ENCODE results near the gene PON3.

PON3 gene

DNA sequence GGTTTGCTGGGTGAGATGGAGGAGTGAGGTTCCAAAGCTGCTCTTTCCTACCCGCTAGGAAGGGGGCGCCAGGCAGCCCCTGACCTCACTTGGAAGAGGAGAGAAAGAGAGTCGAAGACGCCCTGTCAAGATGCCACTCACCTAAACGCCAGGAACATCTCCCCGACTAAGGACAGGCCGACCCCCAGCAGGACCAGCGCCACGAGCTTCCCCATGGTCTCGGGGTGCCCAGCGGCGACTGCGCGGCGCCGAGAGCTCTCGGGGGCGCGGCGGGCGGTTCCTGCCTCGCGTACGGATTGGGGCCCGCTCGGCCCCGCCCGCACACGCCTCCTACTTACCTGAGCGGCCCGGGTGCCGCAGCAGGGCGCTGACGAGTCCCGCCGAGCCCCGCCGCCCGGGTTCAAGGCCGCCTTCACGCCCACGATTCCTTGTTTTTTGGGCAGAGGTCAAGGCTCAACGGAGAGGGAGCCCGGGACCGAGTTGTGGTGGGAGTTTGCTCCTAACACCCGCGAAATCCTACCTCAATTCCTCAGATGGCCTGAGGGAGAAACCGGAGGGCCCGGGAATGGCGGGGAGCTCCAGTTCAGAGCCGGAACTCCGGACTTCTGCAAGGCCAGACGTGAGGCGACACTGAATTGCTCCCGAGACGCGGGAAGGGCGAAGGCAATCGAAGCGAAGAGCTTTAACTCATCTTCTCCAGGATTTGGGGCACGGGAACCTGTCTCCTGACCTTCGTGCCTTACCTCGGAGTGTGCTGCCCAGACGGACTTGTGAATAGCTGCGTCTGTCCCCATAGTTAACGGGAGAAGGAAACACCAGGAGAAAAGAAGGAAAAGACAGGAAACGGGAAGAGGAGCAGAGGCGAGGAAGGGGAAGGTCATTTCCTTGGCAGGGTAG, at the start of gene PON3:
Gene PON3, minus strand, starts transcription at position 240 of the 897 bp plus-strand sequence. Its CDS starts 25 bp downstream, at position 215.
- no peak for DNase-seq (ENCODE audit: low read depth)

DNA sequence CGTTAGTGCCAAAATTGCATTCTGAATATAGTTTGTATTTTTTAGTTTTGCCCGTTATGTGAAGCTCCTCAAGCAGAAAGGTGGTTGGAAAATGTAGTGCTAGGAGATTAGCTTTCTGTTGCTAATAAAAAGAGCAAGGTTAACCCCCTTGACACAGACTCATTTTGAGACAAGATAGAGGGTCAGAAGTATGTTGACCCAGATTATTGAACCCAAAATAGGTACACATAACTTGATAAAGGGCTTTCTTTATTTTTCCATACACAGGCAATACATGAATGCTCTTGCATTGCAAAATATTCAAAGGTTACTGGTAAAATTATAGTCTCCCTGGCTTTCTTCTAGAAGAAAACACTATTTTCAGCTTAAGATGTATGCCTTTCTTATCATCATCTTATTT, 48.6 kb upstream of the PON3 start:
- no peak for DNase-seq (ENCODE audit: low read depth)

DNA sequence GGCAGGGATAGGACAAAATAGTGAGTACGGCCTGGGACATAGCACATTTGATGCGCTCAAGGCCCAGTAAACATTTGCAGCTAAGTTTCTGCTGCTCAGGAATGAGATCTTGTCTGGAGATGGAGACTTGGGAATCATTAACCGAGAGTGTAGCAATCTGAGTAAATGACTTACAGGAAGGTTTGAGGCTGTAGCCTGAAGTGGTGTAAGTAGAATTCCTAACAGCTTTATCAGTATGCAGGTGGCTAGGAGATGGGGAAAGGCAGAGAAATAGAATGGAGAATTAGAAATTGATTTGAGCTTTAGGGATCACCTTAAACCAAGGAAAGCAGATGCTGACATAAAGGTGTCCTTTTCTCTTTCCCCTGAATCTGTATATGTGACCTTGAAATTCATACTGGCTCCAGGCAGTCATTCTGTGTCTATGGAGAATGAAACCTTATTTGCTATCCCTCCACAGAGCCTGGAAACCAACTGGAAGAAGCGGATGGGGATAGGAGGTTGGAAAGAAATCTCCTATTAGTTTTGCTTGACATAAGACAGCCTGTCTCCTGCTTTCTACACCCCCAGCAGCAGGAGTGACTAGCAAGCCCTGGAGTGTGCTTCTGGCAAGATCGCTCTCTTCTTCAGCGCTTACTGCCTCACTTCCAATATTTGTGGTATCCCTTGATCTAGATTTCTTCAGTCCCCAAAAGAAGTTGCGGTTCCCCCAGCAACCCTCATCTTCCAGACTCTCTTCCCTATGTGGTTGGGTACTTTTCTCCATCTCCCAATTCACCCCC, 45.1 kb upstream of the PON3 start:
- DNase-seq (ENCODE audit: low read depth) = no peak

DNA sequence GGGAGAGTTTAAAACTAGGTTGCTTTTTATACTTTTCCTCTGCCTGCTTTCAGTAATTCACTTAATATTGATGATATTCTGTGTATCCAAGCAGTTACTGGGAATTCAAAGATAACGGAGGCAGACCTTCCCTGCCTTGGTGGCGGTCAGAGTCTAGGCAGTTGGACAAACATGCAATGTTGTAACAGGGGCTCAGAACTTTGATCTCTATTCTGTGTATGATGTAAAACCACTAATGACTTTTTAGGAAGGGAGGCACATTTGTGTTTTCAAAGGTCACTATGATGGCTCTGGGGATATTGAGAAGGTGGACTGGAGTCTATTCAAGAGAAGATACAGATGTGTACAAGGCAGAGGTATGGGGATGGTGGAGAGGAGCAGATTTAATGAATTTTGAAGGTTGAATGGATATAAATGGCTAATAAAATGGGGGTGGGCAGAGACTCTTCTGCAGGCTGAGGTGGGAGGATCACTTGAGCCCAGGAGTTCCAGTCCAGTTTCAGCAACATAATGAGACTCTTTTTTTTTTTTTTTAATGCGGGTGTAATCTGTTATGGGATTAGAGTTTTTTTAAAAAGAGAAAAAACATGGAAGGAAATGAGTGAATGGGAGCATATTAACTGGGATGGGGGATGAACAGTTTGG, 44.3 kb upstream of the PON3 start:
- no peak for DNase-seq (ENCODE audit: low read depth)

DNA sequence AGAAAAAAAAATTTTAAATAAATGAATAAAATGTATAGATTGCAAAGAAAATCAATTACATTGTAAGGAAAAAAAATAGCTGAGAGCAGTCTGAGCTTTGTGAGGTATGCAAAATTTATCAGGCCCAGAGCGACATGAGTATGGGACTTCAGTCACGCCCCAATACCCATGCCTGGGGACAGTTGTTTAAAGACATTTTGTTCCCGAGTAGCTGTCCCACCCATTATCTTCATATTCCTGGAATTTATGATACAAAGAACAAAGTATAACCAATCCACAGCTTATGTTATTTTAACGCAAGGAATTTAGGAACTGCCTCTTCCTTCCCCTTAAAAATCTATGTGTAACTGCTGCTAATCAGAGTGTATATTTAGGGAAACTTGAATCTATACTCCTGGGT, 40.2 kb upstream of the PON3 start:
- DNase-seq (ENCODE audit: low read depth) = no peak

DNA sequence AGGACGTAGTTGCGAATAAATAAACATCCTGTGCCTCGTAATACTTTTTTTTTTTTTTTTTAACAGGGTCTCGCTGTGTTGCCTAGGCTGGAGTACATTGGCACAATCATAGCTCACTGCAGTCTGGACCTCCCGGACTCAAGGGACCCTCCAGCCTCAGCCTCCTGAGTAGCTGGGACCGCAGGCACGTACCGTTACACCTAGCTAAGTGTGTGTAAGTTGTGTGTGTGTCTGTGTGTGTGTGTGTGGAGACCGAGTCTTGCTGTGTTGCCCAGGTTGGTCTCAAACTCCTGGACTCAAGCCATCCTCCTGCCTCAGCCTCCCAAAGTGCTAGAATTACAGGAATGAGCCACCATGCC, 39.2 kb upstream of the PON3 start:
- DNase-seq (ENCODE audit: low read depth) = no peak

DNA sequence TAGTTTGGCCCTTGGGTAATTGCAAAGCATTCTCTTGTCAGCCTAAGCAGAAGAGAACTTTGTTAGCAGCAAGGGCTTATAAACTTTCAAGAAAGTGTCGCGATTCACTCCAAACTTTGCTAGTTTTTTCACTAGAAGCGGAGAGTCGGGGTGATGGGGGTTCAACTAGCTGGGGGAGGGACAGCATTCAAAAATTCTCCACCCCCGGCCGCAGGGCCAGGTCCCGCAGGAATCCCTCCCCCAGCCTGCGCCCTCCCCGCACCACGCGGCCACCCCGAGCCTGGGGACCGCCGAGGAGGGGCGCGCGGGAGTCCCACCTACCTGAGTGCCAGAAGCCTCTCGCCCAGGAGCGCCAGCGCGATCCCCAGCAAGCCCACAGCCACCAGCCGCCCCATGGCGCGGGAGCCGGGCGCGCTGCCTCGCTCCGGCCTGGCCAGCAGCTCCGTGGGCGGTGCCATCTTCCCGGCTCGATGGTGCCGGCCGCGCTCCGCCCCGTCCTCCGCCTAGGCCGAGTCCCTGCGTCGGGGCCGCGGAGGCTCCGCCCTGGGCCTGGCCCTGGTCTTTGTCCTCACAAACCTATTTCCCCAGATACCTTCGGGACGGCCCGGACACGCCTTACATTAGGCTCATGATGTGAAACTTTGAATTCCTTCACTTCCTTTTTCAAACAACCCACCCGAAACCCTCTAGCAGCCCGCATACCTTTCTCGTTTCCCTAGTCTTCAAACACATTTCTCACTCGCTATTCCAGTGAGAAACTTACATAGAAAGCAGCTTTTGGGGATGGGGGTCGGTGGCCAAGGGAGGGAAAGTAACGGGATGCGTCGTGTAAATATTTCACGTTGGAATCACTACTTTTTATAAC, 38.6 kb upstream of the PON3 start, which contains the start of gene PON2:
Gene PON2, minus strand, starts transcription at position 472 of the 865 bp plus-strand sequence. Its CDS starts 77 bp downstream, at position 395.
- peak; percentile 56 for DNase-seq (ENCODE audit: low read depth)

DNA sequence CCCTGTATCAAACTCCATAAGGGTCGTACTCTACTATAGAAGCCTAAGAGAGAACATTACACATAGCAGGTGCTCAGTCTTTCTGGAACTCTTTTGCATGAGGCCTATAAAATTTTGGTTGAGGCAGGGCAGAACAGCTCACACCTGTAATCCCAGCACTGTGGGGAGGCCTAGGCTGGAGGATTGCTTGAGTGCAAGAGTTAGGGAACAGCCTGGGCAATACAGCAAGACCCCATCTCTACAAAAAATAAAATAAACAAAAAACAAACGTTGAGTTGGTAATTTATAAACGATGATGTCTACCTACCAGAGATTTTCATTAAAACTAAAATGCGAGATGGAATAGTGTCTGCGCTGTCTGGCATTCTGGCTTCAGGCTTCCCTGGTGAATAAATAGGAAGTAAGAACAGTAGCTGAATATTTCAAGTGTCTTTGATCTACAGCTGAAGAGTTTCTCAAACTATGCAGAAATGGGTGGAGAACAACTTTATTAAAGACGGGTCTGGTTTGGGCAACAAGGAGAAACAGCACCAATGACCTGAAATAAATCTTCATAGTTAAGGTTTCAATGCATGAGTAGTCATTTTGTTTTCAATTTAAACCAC, 37.9 kb upstream of the PON3 start:
- no peak for DNase-seq (ENCODE audit: low read depth)

DNA sequence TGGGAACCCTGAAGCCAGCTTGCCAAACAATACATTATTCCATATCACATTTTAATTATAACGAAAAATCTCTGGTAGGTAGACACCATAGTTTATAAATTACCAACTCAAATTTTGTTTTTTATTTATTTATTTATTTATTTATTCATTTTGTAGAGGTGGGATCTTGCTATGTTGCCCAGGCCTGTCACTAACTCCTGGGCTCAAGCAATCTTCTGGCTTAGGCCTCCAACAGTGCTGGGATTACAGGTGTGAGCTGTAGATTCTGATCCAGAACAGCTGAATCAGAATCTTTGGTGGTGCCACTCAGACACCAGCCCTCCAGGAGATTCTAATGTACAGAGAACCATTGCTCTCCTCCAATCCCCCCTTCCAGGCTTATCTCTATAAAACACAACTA, 37.0 kb upstream of the PON3 start:
- DNase-seq (ENCODE audit: low read depth) = no peak

DNA sequence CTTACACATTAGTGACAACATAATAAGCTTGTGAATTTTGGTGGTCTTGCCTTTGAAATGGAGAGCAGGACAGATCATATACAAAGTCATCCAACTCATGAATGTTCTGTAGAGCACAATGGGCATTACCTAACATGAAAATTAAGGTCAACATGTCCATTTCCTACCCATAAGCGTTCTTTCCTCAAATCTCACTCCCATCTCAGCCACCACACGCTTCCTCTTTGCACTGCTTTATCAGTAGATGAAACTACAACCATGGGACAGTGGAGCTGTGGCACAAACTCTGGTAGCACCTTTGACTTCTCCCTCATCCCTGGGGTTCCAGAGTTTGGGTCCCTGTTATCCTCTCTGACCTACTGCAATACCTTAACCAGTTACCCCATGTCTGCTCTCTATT, 36.4 kb upstream of the PON3 start:
- DNase-seq (ENCODE audit: low read depth) = no peak

DNA sequence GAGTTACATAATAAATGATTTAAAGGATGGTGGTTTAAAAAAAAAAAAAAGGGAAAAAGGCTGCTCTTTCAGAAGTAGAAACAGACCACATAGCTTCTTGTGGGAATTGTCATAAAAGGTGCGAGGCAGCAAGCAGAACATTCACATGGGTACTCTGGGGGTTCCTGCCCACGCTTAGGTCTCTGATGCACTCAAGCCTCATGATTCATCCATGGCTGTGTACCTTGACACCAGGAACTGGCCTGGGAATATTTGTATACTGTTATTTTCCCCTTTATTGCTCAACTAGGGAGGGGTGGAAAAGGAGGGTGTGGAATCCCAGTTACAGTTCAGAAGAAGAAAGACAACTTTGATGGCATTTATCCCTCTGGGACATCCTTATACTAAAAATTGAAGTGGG, 34.7 kb upstream of the PON3 start:
- no peak for DNase-seq (ENCODE audit: low read depth)

DNA sequence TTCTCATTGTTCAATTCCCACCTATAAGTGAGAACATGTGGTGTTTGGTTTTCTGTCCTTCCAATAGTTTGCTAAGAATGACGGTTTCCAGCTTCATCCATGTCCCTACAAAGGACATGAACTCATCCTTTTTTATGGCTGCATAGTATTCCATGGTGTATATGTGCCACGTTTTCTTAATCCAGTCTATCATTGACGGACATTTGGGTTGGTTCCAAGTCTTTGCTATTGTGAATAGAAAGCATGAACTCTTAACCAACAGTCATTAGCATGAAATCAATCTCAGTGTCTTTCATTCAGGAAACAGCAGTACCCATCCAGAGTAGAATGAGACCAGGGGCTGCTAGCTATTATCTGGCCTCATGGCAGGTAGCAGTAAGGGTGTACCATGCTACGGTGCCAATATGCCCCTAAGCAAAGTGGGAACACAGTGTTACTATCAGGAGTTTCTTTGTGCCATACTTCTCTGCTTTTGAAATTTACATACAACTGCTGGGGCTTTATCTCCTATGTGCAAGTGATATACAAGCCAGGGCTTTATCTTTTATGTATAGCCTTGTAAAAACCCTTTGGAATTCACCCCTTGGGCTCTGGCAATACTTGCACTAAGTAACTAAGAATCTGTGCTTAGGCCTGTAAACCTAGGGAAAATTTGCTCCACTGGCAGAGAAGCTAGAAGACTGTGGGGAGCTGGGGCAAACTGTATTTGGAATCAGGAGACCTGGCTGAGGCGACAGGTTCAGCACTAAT, 33.2 kb upstream of the PON3 start:
- no peak for DNase-seq (ENCODE audit: low read depth)

DNA sequence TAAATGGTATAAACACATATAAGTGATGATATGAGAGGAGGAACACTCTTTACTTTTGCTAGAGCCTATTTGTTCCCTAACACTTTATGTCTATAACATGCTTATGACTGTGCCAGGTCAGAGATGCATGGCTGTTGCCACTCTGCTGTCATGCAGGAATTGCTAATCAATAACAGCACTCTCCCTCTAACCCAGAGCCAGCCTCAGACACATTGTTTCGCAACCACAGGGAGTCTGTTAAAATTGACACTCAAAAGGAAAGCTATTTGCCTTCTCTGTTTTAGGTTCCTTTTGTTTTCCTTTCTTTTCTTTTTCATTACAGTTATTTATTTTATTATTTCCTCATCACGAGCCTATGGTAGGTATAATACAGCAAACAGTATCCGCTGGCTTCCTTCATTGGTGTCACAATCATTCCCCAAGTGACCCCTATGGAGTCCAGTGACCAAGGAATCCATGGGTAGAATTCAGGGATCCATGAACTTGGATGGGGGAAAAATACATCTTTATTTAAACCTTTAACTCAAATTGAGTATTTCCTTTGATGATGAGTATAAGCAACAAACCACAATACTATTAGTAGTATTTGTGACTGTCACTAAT, 31.8 kb upstream of the PON3 start:
- no peak for DNase-seq (ENCODE audit: low read depth)

DNA sequence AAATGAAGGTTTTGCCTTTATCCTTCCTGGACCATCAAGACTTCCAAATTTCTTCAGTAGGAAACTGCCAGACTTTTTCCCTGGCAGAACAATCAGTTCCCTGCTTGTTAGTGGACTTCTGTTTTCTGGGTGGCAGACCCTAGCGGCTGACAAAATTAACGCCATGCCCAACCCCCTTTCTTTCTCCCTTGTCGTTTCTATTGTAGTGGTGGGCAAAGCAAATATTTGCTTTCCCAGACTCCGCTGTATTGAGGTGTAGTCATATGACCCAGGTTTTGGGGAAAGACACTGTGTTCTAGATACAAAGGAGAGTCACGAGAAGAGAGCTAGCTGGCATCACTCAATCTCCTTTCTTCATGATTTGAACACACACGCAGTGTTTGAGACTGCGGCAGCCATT, 31.0 kb upstream of the PON3 start:
- no peak for DNase-seq (ENCODE audit: low read depth)

DNA sequence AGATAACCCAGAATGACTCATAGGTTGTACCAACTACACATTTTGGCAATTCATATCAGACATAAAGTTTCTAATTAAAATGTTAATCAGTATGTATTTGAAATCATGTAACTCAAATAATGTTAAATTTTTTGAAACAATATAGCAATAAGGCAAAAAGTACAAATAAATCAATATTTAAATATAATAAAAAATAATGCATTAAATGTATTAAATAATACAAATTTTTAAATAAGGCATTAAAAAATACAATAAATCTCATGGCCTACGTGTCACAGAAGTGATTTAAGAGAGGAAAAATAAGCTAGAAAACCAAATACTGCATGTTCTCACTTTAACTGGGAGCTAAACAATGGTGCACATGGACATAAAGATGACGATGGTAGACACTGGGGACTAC, 29.5 kb upstream of the PON3 start:
- no peak for DNase-seq (ENCODE audit: low read depth)

DNA sequence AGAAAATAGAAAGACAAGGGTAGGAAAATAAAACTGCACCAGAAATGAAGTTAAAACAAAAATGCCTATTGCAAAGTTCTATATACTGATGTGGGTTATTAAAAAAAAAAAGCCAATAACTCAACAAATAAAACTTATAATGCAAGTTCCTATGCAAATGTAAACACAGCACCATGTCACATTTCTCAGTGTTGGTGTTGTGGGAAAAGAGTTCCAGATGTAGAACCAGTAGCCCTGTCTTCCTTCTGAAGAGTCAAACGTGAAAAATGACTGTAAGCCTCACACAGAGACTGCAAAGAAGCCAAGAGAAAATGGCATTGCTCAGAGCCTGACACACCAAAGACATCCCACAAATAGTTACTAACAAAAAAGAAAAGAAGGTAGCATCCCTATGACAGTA, 28.5 kb upstream of the PON3 start:
- DNase-seq (ENCODE audit: low read depth) = no peak

DNA sequence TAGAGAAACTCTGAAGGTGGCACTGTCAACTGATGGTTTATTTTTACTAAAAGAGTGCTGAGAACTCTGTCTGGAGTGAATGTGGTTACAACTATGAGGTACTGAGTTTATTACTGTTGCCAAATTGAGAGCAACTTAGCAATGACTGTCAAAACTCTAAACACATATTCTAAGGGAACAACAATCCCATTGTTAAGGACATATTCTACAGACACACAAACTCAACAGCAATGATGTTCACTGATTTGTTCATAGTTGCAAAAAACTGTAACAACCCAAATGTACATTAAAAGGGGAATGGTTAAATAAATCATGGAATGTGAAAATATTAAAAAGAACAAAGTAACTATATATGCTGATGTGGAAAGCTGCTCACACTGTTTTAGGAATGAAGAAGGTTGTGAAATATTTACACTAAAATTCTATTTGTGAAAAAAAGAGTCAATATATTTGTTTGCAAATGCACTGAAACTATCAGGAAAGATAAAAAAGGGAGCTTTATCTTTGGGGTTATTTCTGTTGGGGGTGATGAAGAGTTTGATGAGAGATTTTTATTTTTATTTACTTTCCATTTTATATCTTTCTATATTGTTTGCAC, 25.8 kb upstream of the PON3 start:
- no peak for DNase-seq (ENCODE audit: low read depth)

DNA sequence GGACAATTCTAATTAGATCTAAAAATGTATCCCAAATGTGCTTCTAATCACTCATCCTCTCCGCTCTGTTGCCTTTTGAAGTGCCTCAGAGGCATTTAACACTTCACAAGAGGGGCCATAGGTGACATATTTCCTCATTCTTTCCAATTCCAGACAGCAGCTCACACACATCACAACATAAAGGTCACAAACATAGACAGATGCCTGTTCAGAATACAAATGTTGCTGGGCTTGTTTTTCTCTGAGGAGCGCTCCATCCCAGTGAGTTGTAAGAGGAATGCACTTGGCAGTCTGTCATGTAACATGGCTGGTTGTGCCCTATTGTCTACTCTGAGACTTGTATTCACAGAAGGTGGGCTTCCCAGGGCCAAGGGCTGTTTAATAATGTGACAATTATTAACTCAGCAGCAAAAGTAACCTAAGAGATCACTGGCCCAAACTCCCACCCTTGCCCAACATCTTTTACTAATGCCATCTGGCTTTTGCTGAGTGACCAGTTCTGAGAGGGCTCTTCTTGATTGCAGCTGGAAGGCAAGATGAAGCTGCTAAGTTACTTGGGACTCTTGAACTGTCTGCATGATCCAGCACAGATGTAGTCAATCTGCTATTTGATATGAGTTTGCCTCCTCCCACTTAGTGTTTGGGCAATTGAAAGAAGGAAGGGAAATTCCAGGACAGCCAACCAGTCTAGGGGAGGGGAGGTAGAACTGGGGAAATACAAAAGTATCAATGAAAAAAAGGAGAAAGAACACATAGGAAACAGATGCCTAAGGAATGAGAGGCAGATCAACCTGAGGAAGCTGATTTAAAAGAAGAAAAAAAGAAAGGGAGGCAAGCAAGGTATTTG, 25.0 kb upstream of the PON3 start:
- no peak for DNase-seq (ENCODE audit: low read depth)

DNA sequence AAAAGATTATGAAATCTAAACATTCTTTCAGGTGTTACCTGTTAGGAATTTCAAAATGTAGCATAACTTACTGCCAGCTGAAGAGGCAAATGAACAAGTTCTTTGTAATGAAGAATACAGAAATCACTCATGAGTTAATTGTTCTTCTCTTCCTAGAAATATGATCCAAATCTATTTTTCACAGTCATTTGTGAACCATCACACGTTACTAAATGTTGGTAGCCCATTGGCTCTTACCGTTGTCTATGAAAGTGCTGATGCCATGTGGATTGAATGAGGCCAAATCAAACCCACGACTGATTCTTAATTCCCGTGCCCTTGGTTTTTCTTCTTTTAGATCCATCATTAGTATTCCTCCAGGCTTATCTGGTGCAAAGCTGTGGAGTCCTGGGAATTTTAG, 15.9 kb upstream of the PON3 start:
- no peak for DNase-seq (ENCODE audit: low read depth)
